Astrocyte of the spinal cord (primary cell): ENCODE results near the gene SH3TC2.

Experiments
- DNase-seq: peaks from one replicate; pipeline ENCODE4 v3.0.0; 2011; ENCODE audit warnings: low read depth, low spot score
- H3K4me3 ChIP-seq: 2 replicates; pipeline ENCODE4 v1.5.1; 2011; ENCODE audit warnings: low read depth, mild to moderate bottlenecking, low read length, moderate library complexity
- CTCF ChIP-seq: IDR thresholded peaks from 2 replicates; pipeline ENCODE4 v1.5.1; 2012; ENCODE audit warnings: low read depth, mild to moderate bottlenecking, low read length, inconsistent platforms
- in situ Hi-C: cut with HindIII; loops from 2 replicates; pipeline ENCODE4 v1.10.0; 2017; ENCODE audit warnings: low sequenced_read_pairs

Gene SH3TC2

GRCh38 chr5:149015561-149015960, 47.3 kb downstream of the SH3TC2 start:
- no peak for DNase-seq
- in situ Hi-C loops = no loop called here
- no peak for TF ChIP-seq CTCF
- H3K4me3 ChIP-seq = no peak overlapping the region

GRCh38 chr5:149015126-149015525, 47.7 kb downstream of the SH3TC2 start:
- peak; percentile 27 for DNase-seq
- H3K4me3 ChIP-seq = no peak overlapping the region
- TF ChIP-seq CTCF = no peak
- in situ Hi-C loops = no loop called here

- in situ Hi-C loops = no loop called here
- TF ChIP-seq CTCF = no peak
- no peak for DNase-seq
- no peak overlapping the region for H3K4me3 ChIP-seq
Observed at GRCh38 chr5:149014571-149015031, 48.3 kb downstream of the SH3TC2 start.

GRCh38 chr5:149013796-149014195, 49.1 kb downstream of the SH3TC2 start:
- H3K4me3 ChIP-seq = no peak overlapping the region
- TF ChIP-seq CTCF = no peak
- in situ Hi-C loops = no loop called here
- no peak for DNase-seq

- in situ Hi-C loops = no loop called here
- H3K4me3 ChIP-seq = no peak overlapping the region
- DNase-seq = no peak
- no peak for TF ChIP-seq CTCF
Observed at GRCh38 chr5:149012350-149012749, 50.5 kb downstream of the SH3TC2 start.

- no peak for TF ChIP-seq CTCF
- in situ Hi-C loops = no loop called here
- no peak for DNase-seq
- H3K4me3 ChIP-seq = no peak overlapping the region
Observed at GRCh38 chr5:149011728-149012127, 51.1 kb downstream of the SH3TC2 start.

DNA sequence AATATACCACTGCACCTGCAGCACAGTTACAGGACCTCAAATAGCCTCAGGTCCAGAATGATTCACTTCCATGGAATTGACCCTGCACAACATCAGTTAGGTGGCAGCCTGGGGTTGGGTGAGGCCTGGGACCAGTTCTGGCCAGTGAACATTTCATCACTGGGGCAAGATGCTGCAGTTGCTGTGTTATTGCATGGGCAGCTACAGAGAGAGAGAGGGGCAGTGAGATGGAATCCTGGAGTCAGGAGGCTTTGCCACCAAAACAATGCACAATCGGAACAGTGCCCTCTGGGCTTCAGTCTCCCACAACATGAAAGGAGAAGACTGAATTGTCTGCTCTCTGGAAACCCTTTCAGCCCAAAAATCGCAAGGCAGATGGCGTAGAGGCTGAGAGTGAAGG, 51.8 kb downstream of the SH3TC2 start:
- no peak overlapping the region for H3K4me3 ChIP-seq
- no peak for TF ChIP-seq CTCF
- no peak for DNase-seq
- in situ Hi-C loops = no loop called here
